A673 (cell line): ENCODE results near the gene CLCN4. TPM values are rescaled to one million over a fixed set of nuclear protein-coding genes. Genes with fewer than 3 reads are reported as not detected.

ENCODE experiments used
- BruUV-seq: library from RNA; stranded (reverse); fragments of 400-500 nt; replicated peaks from 2 replicates; lab custom pipeline; 2021; lab: Mats Ljungman, UMichigan
- CTCF ChIA-PET: fragments of 300-600 bp; sonication (Branson Sonifier 250); formaldehyde crosslinking; loops from one replicate; lab custom pipeline; 2022; ENCODE audit warnings: antibody characterized with exemption; lab: Charles Lee
- POLR2A ChIA-PET: fragments of 300-600 bp; sonication (Branson Sonifier 250); formaldehyde crosslinking; loops from one replicate; lab custom pipeline; 2022; ENCODE audit warnings: antibody characterized with exemption; ENCODE audit not compliant: low non-redundant PET; lab: Charles Lee
- DNase-seq: peaks from one replicate; pipeline ENCODE4 v3.0.0-alpha.2; 2015; ENCODE audit warnings: low spot score
- H3K27ac ChIP-seq: fragments of 200-600 bp; sonication (generic); 2 replicates; pipeline ENCODE4 v1.5.1; 2016; ENCODE audit warnings: mixed run types, low read depth, mild to moderate bottlenecking, mixed read lengths, antibody characterized with exemption, low read length; ENCODE audit not compliant: poor library complexity, severe bottlenecking
- H3K27me3 ChIP-seq: fragments of 200-600 bp; sonication (generic); replicated peaks from 2 replicates; pipeline ENCODE4 v1.6.1; 2017; ENCODE audit warnings: mixed run types, low read depth, mild to moderate bottlenecking, mixed read lengths, antibody characterized with exemption, low read length; ENCODE audit not compliant: insufficient read depth, poor library complexity
- H3K36me3 ChIP-seq: fragments of 200-600 bp; sonication (generic); 2 replicates; pipeline ENCODE4 v1.6.1; 2016; ENCODE audit warnings: mixed run types, mild to moderate bottlenecking, mixed read lengths, antibody characterized with exemption, low read length; ENCODE audit not compliant: insufficient read depth, poor library complexity, severe bottlenecking
- H3K4me1 ChIP-seq: fragments of 200-600 bp; sonication (generic); 2 replicates; pipeline ENCODE4 v1.6.1; 2017; ENCODE audit warnings: mixed run types, mild to moderate bottlenecking, mixed read lengths, antibody characterized with exemption, low read length; ENCODE audit not compliant: insufficient read depth, poor library complexity, severe bottlenecking
- H3K4me3 ChIP-seq: fragments of 200-600 bp; sonication (generic); 2 replicates; pipeline ENCODE4 v1.5.1; 2016; ENCODE audit warnings: low read depth, mixed run types, mild to moderate bottlenecking, mixed read lengths, low read length; ENCODE audit not compliant: poor library complexity, severe bottlenecking
- H3K9me3 ChIP-seq: fragments of 200-600 bp; sonication (generic); 2 replicates; pipeline ENCODE4 v1.6.1; 2016; ENCODE audit warnings: mixed run types, low read depth, mild to moderate bottlenecking, mixed read lengths, antibody characterized with exemption, low read length; ENCODE audit not compliant: poor library complexity, severe bottlenecking
- CTCF ChIP-seq: fragments of 300-800, 200-600 bp; sonication (generic); conservative IDR thresholded peaks from 2 replicates; pipeline ENCODE4 v1.5.1; 2017; ENCODE audit warnings: low read depth, mild to moderate bottlenecking, antibody characterized with exemption, low read length, moderate library complexity, mixed read lengths
- EZH2 ChIP-seq: fragments of 200-600 bp; sonication (generic); IDR thresholded peaks from 2 replicates; pipeline ENCODE4 v1.6.1; 2017; ENCODE audit warnings: borderline replicate concordance, low read depth, mild to moderate bottlenecking, mixed read lengths, antibody characterized with exemption, low read length; ENCODE audit not compliant: poor library complexity, severe bottlenecking
- intact Hi-C: fragments of 100-400 bp; cut with micrococcal nuclease; formaldehyde crosslinking; loops from one replicate; pipeline ENCODE4 v1.10.0; 2022; ENCODE audit not compliant: unreplicated experiment
- total RNA-seq: library from RNA; stranded (reverse); gene quantifications from 2 replicates; pipeline ENCODE4 v1.2.3, GENCODE V29; 2021

CLCN4 gene
- total RNA-seq, 1 experiment from 2014 or later: 1.7 TPM

DNA sequence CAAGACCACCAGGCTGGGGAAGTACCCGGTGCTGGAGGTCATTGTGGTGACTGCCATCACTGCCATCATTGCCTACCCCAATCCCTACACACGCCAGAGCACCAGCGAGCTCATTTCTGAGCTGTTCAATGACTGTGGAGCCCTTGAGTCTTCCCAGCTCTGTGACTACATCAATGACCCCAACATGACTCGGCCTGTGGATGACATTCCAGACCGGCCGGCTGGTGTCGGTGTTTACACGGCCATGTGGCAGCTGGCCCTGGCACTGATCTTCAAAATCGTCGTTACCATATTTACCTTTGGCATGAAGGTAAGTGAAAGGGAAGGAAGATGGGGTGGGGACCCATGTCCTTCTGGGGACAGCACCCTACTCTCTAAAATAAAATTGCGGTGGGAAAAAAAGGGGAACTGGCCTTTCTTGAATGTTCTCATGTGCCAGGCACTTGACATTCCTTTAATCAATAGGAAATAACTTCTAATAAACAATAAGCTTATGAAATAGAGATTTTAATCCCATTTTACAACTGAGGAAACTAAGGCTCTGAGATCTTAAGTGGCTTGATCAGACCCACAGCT is 51.6 kb downstream of the CLCN4 start:
- H3K4me1 ChIP-seq: no peaks in the 10 kb centered on the region
- no peaks in the 10 kb centered on the region for H3K27me3 ChIP-seq
- intact Hi-C loops: no loop called here
- DNase-seq: no peak
- TF ChIP-seq CTCF (no peak), EZH2 (no peak)
- no peaks in the 10 kb centered on the region for H3K9me3 ChIP-seq
- no peak overlapping the region for H3K4me3 ChIP-seq
- H3K27ac ChIP-seq: no peak overlapping the region
- no TSS peak for BruUV-seq
- no peaks in the 10 kb centered on the region for H3K36me3 ChIP-seq
- CTCF ChIA-PET: no interaction called here
- POLR2A ChIA-PET: no interaction called here

DNA sequence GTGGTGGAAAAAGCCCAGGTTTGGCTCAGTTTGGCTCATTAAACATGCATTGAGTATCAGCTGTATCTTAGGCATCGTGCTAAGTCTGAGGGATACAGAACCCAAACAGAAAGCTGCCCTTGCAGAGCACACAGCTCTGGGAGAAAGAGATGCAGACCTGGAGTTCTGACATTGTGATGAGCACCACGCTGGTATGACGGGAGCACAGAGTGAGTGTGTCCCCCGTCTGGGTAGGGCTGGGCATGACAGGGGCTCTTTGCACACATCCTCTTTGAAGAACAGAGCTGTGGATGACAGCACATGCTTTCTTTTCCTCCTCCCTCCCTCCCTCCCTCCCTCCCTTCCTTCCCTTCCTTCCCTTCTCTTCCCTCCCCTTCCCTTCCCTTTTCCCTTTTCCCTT is 52.2 kb downstream of the CLCN4 start:
- Histone ChIP-seq H3K36me3 (no peaks in the 10 kb centered on the region), H3K27me3 (no peaks in the 10 kb centered on the region), H3K4me1 (no peaks in the 10 kb centered on the region), H3K4me3 (no peak overlapping the region), H3K9me3 (no peaks in the 10 kb centered on the region), H3K27ac (no peak overlapping the region)
- TF ChIP-seq EZH2 (no peak), CTCF (no peak)
- DNase-seq: no peak
- POLR2A ChIA-PET: no interaction called here
- CTCF ChIA-PET: no interaction called here
- intact Hi-C loops: no loop called here
- BruUV-seq: no TSS peak

DNA sequence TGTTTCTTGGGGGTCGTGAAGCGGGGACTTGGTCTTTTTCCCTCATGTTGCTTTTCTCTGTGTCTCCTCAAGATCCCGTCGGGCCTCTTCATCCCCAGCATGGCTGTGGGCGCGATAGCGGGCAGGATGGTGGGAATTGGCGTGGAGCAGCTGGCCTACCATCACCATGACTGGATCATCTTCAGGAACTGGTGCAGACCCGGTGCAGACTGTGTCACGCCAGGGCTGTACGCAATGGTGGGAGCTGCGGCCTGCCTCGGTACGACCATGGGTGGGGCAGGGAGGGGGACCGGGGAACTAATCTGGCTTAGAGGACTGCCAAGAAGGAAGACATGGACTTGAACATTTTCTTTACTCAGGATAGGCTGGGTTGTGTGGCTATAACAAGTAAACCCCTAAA is 55.6 kb downstream of the CLCN4 start:
- Histone ChIP-seq H3K27me3 (no peaks in the 10 kb centered on the region), H3K36me3 (no peaks in the 10 kb centered on the region), H3K9me3 (no peaks in the 10 kb centered on the region), H3K4me1 (no peaks in the 10 kb centered on the region), H3K27ac (no peak overlapping the region), H3K4me3 (no peak overlapping the region)
- DNase-seq: no peak
- CTCF ChIA-PET: no interaction called here
- no TSS peak for BruUV-seq
- POLR2A ChIA-PET: no interaction called here
- TF ChIP-seq EZH2 (no peak), CTCF (no peak)
- intact Hi-C loops: no loop called here
